IPS-18a (cell line): ENCODE measurements around the gene PRKACA.

Experiments
- H3K27ac ChIP-seq: one replicate; pipeline ENCODE4 v1.5.1; 2013; ENCODE audit warnings: low read length
- H3K27me3 ChIP-seq: one replicate; pipeline ENCODE4 v1.6.1; 2013; ENCODE audit warnings: mild to moderate bottlenecking, low read length; ENCODE audit not compliant: control insufficient read depth, insufficient read depth
- H3K36me3 ChIP-seq: one replicate; pipeline ENCODE4 v1.6.1; 2013; ENCODE audit warnings: low read depth, low read length; ENCODE audit not compliant: control insufficient read depth
- H3K4me1 ChIP-seq: one replicate; pipeline ENCODE4 v1.6.1; 2013; ENCODE audit warnings: low read depth, low read length; ENCODE audit not compliant: control insufficient read depth
- H3K4me3 ChIP-seq: one replicate; pipeline ENCODE4 v1.5.1; 2013; ENCODE audit warnings: low read length
- H3K9ac ChIP-seq: one replicate; pipeline ENCODE4 v1.6.1; 2013; ENCODE audit warnings: mild to moderate bottlenecking, low read length, moderate library complexity
- H3K9me3 ChIP-seq: one replicate; pipeline ENCODE4 v1.6.1; 2013; ENCODE audit warnings: low read depth, low read length; ENCODE audit not compliant: control insufficient read depth

Gene PRKACA

GRCh38 chr19:14156971-14157717, 39.6 kb upstream of the PRKACA start:
- no peaks in the 10 kb centered on the region for H3K27me3 ChIP-seq
- H3K9ac ChIP-seq = no peak overlapping the region
- no peaks in the 10 kb centered on the region for H3K4me1 ChIP-seq
- no peak overlapping the region for H3K27ac ChIP-seq
- peaks cover 68% of the 10 kb centered on the region for H3K36me3 ChIP-seq
- no peak overlapping the region for H3K4me3 ChIP-seq
- H3K9me3 ChIP-seq = no peaks in the 10 kb centered on the region

- Histone ChIP-seq H3K4me3 (no peak overlapping the region), H3K4me1 (no peaks in the 10 kb centered on the region), H3K27me3 (no peaks in the 10 kb centered on the region), H3K9ac (no peak overlapping the region), H3K9me3 (no peaks in the 10 kb centered on the region), H3K36me3 (peaks cover 68% of the 10 kb centered on the region), H3K27ac (no peak overlapping the region)
These were observed 38.6 kb upstream of the PRKACA start for GRCh38 chr19:14156122-14156521.

- no peak overlapping the region for H3K27ac ChIP-seq
- H3K4me1 ChIP-seq = no peaks in the 10 kb centered on the region
- H3K27me3 ChIP-seq = no peaks in the 10 kb centered on the region
- no peak overlapping the region for H3K4me3 ChIP-seq
- peaks cover 68% of the 10 kb centered on the region for H3K36me3 ChIP-seq
- H3K9ac ChIP-seq = no peak overlapping the region
- no peaks in the 10 kb centered on the region for H3K9me3 ChIP-seq
These were observed 37.8 kb upstream of the PRKACA start for GRCh38 chr19:14155371-14155770.

- Histone ChIP-seq H3K36me3 (peaks cover 48% of the 10 kb centered on the region), H3K27me3 (no peaks in the 10 kb centered on the region)
These were observed 35.2 kb upstream of the PRKACA start for GRCh38 chr19:14152713-14153112.

DNA sequence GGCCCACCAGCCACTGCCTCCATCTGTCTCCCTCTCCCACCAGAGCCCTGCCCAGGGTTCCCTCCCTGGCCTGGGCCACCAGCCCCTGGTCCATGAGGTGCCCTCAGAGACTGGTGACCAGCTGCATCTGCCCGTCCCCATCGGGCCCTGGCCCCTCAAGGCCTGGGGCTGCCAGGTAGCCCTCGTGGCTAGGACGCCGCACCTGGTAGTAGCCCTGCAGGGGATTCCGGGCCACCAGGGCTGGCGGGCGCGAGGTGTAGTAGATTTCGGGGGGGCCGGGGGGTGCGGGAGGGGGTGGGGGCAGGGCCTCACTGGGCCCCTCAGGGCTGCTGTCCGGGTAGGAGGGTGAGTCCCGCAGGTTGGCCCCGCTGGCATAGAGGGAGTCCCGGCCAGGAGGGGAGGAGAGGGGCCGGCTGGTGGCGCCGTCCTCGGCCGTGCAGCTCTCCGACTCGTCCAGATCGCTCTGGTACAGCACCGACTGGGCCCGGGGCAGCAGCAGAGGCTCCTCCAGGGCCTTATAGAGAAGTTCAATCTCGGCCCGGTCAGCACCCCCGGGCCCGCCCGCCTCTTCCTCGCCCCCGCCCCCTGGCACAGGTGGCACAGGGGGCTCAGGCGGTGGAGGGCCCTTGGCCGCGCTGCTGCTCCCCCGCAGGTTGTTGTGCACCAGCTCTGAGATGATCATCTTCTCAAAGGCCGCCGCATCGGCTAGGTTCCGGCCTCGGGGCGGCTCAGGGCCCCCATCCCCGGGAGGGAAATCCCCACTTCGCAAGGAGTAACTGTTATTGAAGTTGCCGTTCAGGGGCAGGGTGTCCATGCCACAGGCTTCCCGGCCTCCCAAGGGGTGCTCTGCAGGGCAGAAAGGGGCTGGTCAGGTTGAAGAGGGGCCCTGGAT, 33.5 kb upstream of the PRKACA start:
- Histone ChIP-seq H3K9me3 (no peaks in the 10 kb centered on the region), H3K4me1 (peaks cover 12% of the 10 kb centered on the region), H3K4me3 (no peak overlapping the region), H3K27me3 (no peaks in the 10 kb centered on the region), H3K36me3 (peaks cover 34% of the 10 kb centered on the region), H3K9ac (no peak overlapping the region), H3K27ac (no peak overlapping the region)

More at GRCh38 chr19:14152713-14153112, 35.2 kb upstream of the PRKACA start:
- Histone ChIP-seq H3K9ac (no peak overlapping the region), H3K27ac (no peak overlapping the region), H3K4me3 (no peak overlapping the region), H3K9me3 (no peaks in the 10 kb centered on the region), H3K4me1 (peaks cover 12% of the 10 kb centered on the region)

DNA sequence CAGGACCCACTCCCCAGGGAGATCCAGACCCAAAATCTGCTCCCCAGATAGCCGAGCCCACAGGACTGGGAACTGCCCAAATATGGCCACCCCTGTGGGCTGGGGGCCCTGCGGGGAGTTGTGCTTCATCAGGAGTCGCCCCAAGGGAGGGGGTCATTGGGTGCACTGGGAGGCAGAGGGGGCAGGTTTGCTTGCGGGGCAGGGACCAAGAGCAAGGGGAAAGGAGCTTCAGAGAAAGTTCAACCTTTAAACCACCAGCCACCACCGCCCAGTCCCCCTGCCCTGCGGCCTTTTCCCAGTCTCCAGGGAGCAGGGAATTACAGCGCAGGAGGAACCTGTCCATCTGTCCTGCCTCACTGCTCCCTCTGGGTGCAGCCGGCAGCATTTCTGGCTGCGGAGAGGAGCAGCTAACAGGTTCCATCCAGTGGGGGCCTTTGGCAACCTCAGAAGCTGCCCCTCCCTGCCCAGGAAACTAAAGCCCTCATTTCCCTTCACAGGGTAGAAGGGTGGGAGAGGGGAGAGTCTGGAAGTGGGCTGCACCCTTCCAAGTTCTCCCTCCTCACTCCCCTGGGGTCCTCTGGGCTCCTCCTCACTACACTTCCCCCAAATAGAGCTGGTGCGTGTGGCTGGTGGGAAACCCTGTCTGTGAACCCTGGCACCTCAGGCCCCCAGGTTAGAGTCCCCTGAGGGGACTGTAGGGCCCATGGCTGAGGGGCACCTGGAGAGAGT, 32.6 kb upstream of the PRKACA start:
- Histone ChIP-seq H3K9ac (no peak overlapping the region), H3K27me3 (no peaks in the 10 kb centered on the region), H3K27ac (no peak overlapping the region), H3K4me3 (no peak overlapping the region), H3K36me3 (peaks cover 27% of the 10 kb centered on the region), H3K9me3 (no peaks in the 10 kb centered on the region), H3K4me1 (peaks cover 12% of the 10 kb centered on the region)

DNA sequence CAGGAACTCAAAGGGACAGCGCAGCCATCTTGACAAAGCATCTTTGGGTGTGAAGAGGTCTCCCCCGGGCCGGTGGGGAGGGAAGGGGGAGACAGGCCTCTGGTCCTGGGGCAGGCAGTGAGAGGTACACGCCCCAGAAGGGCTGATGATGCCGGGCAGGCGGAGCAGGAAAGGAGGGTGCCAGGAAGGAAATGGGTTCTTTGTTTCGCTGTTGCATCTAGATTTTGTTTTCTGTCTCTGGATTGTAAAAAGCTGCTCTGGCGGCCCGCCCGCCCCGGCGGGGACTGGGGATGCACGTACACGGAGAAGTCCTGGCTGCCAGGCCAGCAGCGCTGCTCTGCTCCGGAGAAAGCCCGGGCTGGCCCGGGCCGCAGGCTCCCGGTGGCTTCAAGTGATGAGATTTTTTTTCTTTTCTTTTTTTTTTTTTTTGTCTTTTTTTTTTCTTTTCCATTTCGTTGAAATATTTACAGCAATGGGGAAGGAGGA, 32.0 kb upstream of the PRKACA start:
- no peak overlapping the region for H3K9ac ChIP-seq
- H3K4me3 ChIP-seq = no peak overlapping the region

DNA sequence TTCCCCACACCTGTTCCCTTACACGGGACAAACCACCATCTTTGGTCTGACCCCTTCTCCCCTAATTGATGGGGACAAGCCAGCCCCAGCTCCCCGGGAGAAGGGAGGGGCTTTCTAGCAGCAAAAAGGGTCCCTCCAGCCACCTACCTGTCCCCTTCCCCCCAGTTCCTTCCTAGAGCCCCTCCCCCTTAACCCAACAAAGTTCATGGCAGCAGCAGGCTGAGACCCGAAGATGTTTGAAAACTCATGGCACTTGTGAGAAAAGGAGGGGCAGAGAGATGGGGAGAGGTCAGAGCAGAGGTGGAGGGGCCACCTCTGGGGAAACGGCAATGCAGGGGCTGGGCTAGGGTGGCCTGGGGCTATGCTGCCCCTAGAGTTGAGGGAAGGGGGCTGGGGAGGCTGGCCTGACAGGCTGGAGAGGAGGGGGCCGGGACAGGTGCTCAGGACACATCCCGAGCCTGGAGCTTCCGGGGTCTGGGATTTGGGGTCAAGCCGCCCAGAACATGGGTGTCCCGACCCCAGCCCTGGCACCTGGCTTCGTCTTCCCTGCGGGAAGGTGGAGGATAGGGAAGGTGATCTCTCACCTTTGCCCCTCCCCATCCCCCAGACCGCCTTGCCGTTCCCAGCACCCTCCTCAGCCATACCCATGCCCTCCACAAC, 31.3 kb upstream of the PRKACA start:
- peaks cover 20% of the 10 kb centered on the region for H3K36me3 ChIP-seq
- no peaks in the 10 kb centered on the region for H3K27me3 ChIP-seq
- no peak overlapping the region for H3K9ac ChIP-seq
- H3K9me3 ChIP-seq = no peaks in the 10 kb centered on the region
- H3K4me3 ChIP-seq = no peak overlapping the region
- H3K4me1 ChIP-seq = peaks cover 12% of the 10 kb centered on the region
- no peak overlapping the region for H3K27ac ChIP-seq

More for the DNA sequence above, 32.0 kb upstream of the PRKACA start:
- no peaks in the 10 kb centered on the region for H3K9me3 ChIP-seq
- peaks cover 23% of the 10 kb centered on the region for H3K36me3 ChIP-seq
- no peak overlapping the region for H3K27ac ChIP-seq
- no peaks in the 10 kb centered on the region for H3K27me3 ChIP-seq
- H3K4me1 ChIP-seq = peaks cover 12% of the 10 kb centered on the region

- Histone ChIP-seq H3K4me1 (peaks cover 12% of the 10 kb centered on the region), H3K4me3 (no peak overlapping the region), H3K9ac (no peak overlapping the region), H3K27me3 (no peaks in the 10 kb centered on the region), H3K36me3 (peaks cover 17% of the 10 kb centered on the region), H3K9me3 (no peaks in the 10 kb centered on the region), H3K27ac (no peak overlapping the region)
These were observed 30.4 kb upstream of the PRKACA start for GRCh38 chr19:14147797-14148605.

DNA sequence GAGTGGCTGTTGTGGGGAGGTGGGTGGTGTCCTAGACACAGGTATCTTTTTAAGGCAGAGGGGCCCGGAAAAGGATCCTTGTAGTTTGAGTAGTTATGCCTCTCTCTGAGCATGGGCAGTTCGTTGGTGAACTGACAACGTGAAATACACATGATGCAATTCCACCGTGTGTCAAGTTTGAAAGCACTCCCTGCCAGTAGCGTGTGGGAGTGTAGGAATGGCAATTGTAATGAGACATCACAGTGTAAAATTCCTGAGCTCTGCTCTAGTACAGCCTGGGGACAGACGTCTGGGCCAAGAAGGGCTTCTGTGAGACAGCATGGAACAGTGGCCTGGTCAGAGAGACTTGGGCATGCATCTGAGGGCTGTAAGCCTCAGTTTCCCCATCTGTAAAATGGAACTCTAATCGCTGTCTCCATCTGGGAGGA, 29.2 kb upstream of the PRKACA start:
- Histone ChIP-seq H3K36me3 (peaks cover 5% of the 10 kb centered on the region), H3K9me3 (no peaks in the 10 kb centered on the region), H3K4me1 (peaks cover 12% of the 10 kb centered on the region), H3K9ac (no peak overlapping the region), H3K27me3 (no peaks in the 10 kb centered on the region), H3K4me3 (no peak overlapping the region), H3K27ac (no peak overlapping the region)
